Stromal cell of bone marrow (primary cell): ENCODE data around the gene LAMB1.
"Not testable (repeated sequence)": the region's sequence is repeated elsewhere in the genome, so short reads cannot be mapped to it uniquely, and the experiment has no call there.

Experiments
- DNase-seq: peaks from one replicate; pipeline ENCODE4 v3.0.0-alpha.2; 2012; ENCODE audit warnings: low read depth

Gene LAMB1

DNA sequence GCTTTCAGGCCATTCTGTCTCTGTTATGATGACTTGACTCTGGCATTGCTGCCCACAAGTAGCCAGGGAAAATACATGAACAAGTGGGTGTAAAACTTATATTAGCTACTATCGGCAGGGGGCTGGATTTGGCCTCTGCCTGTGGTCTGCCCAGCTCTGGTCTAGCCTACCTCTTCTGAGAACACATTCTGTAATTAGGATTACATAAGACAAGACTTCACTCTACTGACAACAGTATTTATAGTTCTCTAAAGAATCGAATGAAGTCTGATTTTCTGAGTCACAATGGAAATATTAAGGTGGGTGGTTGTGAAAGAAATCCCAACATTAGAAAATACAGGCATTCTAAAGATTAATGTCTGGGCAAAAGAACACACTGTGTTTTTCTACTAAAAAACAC, 56.5 kb downstream of the LAMB1 start:
- peak; percentile 27 for DNase-seq

DNA sequence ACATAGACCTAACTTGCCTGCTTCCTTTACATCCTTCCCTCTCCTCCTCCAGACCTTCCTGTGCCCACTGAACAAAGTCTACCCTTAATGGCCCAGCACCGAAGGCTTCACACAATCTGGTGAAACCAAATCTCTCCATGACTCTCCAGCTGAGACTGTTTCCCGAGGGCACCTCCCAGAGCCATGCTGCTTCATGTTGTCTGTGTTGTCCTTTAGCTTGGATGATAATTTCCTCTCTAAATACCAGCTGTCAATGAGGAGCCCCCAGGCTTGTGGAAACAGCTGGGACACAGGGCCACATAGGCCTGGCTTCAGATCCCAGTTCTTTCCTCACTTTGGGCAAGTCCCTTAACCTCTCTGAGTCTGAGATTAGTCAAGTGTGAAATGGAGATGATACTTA, 57.6 kb downstream of the LAMB1 start:
- DNase-seq, result no peak

DNA sequence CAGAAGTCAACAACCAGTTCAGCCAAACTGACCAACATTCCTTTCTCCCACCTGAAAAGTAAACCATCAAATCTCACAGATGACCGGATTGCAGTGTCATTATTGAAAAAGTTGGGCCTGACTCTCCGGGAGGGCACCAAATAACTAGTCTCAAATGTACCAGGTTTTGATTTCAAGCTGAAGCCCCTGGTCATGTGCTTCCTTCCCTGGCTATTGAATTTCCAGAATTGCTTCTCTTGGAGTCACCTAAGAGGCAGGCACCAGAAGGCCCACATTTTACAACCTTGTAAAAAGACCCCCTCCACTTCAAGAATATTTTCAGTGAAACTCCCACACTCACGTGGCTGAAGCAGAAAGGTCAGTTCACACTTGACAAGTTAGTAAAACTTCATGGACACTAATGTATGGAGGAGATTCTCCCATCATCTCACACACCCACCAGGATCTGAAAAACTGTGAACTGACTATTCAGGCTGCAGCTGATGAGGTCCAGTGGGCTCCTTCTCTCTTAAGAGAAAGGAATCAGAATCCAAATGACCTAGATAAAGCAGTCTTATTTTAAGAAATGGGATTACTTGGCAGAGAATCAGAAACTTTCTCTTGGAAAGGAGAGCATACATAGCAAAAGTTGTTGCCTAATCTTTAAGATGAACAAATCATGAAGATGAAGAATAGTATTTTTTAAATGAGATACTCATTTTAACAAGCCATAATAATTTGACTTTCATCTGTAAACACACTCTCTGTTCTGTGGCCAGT, 58.4 kb downstream of the LAMB1 start:
- DNase-seq, result no peak

DNA sequence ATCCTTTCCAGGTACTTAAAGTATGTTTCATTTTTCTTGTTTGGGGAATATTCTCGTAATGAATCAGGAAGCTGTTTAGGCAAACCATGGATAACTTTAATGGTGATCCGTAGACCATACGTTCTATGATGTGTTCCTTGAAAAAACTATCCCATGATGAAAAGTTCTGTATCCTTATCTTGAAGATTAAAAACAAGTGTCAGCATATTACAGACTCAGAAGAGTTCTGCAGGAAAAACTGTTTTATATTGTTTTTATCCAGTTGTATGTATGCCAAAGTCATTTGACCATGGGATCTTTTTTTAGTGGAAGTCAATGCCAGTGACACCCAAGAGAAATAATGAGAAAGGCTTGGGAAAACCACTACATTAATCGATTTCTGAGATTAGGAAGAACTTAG, 59.9 kb downstream of the LAMB1 start:
- no peak for DNase-seq

DNA sequence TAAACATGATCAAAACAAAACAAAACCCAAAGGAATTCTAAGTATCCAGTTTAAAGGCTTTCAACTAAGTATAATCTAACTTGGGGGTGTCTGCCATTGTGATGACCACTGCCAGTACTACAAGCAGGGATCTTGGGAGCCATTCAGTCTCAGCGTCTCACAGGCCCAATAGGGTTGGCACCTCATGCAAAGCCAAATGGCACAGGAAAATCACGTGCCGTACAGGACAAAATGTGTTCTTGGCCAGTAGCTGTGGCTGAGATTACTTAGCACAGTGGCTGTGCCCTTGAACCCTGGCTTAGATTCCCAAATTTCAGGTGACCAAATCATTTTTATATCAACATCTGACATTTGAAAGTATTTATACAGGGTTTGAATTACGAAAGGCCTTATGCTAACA, 62.0 kb downstream of the LAMB1 start:
- no peak for DNase-seq

DNA sequence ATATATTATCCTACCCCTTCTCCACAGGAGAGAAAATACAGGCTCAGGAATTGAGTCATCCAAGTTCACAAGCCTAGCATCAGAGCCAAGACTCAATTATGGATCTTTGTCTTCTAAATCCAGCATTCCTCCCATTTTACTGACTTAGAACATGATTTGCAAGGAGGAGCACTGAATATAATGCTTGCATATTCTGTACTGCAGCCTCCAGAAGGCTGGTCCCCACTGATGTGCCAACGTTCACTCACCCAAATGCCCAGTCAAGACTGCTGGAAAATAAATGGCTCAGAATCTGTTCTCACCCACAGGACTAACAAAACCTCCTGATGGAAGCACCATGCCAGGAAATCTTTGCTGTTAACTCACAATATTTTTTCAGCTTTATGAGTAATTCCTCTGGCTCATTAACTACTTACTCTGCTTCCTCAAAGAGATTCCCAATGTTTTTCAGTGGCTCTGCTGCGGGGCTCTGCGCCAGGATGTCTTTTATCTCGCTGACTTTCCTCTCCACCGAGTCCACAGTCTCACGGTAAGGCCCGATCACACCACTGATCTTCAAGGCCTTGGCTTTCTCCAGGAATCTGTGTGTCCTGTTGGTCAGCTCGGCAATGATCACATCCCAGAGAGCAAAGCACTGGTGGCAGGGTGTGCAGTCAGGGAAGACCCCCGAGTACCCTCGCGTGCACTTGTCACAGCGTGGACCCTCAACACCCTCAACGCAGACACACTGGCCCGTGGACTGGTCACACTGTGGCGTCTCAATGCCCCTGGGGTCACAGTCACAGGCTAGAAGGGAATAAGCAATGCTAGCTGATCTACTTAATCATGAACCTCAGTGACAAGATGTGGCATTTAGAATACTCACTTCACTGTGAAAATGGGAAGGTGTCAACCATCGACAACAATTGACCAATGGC, 63.1 kb downstream of the LAMB1 start:
- peak; percentile 94 for DNase-seq

DNA sequence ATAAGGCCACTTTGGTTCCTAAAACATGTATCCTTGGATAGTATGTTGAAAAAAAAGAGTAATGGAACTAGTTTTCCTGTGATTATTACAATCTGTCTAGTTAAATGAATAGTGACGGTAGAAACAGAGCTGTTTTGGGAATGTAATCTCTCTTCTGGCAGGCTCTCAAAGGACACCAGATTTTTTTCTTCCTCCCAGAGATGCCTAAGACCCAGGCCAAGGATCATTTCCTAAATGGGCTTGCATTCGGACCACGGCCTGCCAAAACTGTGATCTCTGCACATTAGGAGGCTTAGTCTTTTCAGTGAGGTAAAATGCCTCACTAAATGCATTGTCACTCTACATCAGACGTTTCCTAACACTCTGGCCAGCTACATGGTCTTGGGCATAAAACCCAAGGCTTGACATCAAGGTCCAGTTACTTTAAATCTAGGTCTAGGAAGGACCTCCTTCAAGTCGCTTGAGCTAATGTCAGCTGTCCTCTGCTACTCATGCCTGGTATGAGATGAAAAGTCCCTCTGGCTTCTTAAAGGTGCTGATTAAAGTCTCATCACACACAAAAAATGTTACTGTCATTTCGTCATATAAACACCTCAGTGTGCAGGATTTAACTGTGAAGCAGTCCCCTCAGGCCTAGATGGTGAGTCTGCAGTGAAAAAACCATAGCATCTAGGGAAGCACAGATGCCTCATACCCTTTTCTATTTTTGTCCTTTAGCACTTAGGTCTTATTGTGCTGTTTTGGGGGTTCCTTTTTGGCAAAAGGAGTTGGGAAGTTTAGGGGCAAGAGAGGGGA, 64.3 kb downstream of the LAMB1 start:
- DNase-seq, result no peak

DNA sequence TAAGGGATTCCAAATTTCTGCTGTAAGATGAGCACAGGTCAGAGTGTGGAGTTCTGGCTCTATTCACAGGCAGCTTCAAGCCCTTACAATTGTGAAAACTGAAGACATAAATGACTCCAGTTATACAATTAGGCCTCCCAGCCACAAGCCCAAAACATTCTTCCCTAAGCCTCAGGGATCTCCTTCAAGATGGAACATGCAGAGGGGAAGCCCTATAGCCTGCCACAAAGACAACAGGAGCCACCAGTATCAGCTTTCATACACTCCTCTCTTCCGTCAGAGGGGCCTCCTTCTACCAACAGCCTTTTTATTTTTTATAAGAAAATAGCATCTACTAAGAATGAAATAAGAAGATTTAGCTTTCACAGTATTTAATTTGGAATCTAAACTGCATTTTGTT, 65.4 kb downstream of the LAMB1 start:
- DNase-seq, result no peak

DNA sequence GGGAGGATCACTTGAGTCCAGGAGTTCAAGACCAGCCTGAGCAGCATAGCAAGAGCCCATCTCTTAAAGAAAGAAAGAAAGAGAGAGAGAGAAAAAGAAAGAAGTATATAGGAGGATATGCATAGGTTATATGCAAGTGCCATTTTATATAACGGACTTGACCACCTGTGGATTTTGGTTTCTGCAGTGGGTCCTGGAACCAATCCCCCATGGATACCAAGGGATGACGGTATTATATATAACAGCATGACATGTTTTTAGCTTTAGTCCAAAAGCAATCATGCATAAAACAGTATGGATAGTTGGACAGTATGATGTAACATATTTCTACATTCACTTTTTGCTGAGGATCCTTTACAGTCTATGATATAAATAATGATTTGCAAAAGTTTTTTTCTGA, 66.6 kb downstream of the LAMB1 start:
- DNase-seq, result no peak

DNA sequence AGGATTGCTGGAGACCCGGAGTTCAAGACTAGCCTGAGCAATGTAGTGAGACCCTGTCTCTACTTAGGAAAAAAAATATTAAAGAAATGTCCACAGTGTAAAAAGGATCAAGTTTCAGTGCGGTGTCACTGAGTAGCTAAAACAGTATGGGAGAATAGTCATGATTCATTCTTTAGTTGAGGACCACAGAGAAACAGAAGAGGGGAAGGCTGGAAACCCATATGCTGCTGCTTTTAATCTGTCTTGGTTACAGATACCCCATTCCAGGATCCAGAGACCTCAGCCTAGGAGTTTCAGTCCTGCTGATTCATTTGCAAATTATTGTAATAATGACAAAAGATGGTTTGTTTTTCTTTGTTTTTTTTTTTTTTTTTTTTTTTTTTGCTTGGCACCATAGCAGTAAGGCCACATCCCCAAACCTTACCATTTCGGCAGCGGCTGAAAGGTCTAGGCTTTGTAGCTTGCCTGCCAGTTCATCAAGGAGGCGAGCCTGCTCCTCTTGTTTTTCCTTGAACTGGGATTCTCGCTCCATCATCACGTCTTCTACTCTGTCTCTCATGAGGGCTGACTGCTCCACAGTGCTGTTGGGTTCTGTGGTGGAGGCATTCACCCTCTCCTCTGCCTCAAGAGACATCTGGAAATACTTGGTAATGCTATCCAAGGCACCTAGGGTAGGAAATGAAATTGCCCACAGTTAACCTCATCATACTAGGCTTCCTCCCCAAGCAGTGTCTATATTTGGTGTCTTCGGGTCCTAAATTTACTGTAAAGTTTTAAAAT, 67.8 kb downstream of the LAMB1 start:
- DNase-seq, result peak; percentile 67

DNA sequence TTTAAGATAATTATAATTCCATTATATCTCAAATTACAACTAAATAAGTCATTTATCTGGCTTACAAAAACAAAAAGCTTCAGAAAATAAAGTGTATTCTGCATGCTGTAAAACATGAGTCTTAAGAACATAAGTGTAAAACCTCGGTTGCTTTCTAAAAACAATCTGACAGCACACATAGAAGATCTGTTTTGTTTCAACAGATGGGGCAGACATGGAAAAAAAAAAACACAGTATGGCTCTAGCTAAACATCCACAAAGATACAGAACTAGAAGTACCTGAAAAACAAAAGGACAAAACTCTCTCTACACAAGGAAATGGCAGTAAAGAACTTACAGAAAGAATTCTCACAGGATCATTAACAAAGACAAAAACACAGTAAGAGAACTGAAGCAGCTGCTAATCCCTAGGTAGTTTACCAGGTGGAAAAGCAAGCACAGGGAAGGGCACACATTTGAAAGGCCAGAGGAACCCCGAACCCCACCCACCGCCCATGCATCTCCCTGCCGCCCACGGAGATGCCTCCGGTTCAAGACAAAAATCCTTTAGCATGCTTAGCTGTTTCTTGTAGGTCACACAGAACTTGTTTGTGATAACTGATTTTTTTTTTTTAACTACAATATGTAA, 69.5 kb downstream of the LAMB1 start:
- no peak for DNase-seq

DNA sequence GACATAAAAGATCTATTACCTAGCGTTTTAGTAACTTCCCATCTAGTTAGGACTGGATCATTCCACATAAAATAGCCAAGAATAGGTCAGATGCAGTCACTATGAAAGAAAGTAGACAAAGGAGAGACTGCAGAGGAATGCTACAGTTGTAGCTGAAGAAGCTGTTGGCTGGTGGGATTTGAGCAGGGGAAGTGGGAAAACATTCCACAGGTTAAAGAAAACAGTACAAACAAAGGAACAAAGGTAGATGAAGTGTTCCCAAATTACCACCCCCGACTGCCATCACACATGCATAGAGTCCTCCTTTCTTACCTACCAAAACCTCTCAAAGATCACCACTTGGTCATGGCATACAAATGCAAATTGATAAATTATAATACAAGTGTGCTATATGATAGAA, 70.2 kb downstream of the LAMB1 start:
- DNase-seq, result no peak

DNA sequence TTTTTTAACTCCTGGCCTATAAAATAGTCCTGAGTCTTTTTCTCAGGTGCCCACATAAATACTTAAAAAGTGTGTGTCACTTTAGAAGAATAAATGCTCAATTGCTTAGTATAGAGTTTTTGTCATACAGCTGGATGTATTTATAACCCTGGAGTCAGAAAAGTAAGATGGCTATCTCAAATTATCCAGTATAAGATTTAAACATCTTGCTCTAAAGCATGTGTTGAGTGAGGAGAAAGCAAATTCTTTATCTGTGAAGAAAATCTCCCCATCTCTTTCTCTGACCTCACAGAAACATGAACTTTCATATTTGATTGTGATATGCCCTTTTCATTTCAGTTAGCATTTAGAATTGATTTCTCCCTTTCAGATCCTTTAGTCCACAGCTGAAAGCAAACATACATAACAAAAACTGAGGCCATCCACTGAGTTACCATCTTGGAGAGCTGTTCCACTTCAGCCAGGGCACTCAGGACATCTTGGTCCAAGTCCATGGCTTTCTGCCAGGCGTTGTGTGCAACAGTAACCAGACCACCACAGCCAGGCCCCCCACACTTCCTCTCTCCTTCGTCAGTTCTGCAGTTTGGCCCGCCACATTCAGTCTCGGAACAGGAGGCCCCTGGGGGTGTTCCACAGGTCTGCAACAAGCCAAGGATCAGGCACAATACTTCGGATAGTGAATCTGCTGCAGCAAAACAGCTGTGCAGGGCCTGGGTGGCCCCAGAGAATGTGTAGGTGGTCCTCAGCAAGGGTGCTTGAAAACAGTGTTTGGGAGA, 71.0 kb downstream of the LAMB1 start:
- no peak for DNase-seq

DNA sequence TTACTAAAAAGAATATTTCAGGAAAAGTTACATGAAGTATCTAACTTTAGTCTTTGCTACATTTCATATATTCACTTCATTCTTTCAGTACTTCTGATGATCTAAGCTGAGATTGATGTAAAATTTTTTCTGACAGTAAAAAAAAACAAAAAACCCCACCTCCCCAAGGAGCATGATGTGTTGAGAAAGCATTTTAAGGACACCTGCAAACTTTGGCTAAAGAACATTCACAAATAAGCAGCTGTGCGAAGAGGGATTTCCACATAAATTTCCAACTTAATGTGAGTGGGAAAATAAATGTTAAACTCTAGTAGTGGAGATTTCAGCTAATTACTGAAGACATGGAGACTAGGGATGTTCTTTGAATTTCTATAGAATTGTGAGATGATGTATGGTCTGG, 76.5 kb downstream of the LAMB1 start:
- DNase-seq, result no peak

DNA sequence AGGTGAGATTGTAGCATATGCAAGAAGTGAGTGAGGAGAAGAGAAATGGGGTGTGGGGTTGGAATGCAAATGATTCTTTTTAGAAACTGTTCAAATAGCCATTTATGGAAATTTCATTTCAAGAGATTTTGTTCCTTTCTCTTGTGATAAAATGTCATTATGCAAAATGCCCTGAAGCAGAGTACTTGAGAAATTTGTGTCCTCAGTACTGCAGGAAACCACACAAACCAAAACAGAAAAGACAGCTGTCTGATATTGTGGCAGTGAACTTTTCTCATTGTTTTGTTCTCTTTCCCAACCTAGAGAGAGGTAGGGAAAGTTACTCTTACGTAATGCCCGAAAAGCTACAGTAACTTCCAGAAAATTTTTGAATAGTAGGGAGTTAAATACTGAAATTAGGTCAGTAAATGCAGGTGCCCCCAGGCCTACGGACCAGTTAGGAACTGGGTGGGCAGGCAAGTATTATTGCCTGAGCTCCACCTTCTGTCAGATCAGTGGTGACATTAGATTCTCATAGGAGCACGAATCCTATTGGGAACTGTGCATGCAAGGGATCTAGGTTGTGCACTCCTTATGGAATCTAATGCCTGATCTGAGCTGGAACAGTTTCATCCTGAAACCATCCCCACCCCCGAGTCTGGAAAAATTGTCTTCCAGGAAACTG, 78.0 kb downstream of the LAMB1 start:
- DNase-seq, result no peak

DNA sequence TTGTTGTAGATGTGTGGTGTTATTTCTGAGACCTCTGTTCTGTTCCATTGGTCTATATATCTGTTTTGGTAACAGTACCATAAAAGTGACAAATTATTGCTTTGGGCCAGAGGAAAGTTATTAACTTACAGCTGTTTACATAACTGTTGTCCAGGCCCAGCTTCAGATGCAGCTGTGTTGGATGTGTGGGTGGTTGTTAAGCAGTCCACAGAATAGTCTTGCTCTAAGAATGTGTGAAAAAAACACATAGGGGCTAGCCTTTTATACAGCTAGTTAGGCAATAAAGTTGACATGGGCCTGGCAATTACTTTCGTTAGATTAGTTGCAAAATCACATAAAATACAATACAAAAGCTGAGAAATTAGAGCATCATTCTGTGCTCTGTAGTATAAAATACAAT, 80.1 kb downstream of the LAMB1 start:
- DNase-seq, result no peak

DNA sequence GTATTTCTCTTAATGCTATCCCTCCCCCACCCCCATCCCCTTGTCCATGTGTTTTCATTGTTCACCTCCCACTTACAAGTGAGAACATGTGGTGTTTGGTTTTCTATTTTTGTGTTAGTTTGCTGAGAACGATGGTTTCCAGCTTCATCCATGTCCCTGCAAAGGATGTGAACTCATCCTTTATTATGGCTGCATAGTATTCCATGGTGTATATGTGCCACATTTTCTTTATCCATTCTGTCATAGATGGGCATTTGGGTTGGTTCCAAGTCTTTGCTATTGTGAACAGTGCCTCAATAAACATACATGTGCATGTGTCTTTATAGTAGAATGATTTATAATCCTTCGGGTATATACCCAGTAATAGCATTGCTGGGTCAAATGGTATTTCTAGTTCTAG, 81.1 kb downstream of the LAMB1 start:
- DNase-seq, result not testable (repeated sequence)

DNA sequence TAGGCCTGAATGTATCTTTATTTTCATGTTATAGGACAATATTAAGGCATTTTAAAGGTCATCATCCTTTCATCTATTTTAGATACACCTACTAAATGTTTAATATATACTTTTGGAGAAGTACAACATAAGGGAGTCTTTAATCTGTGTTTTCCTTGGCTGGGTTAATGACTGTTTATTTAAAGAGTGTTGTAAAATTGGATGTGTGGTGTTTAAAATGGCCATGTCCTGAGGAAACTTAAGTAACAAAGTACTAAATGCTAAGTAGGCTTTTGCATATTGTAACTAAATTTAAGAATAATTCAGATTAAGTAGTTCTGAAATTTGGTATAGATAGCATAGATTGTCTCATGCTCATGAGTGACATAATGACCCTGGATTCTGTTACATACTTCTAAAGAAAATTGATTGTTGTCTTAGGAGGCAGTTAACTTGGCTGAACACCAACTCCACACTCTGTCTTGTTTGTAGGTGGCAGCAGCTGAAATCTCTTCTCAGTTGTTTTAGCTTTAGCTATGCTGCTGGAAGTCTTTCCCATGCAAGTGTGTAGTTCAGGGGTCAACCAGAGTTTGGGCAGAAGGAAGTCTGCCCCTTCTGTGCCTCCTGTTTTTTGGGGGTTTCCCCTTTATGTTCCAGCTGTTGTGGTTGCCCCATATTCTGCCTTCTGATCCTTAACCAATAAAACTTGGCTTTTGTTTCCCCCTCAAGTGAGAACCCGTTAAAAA, 82.8 kb downstream of the LAMB1 start:
- DNase-seq, result no peak

DNA sequence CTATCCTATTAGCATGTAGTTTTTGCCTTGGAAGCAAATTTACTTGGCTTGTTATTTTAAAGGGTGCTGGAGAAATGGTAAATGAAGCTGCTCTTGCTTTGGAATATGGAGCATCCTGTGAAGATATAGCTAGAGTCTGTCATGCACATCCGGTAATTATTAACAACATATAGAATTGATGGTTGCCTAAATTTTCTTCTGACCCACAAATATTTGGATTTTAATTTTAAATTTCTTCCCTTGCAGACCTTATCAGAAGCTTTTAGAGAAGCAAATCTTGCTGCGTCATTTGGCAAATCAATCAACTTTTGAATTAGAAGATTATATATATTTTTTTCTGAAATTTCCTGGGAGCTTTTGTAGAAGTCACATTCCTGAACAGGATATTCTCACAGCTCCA, 84.0 kb downstream of the LAMB1 start:
- no peak for DNase-seq
